Colonic mucosa (tissue), 4 donors: Measurements from ENCODE around the gene GABRA5. TPM values are rescaled to one million over a fixed set of nuclear protein-coding genes. Genes with fewer than 3 reads are reported as not detected.
"Not testable (repeated sequence)": the region's sequence is repeated elsewhere in the genome, so short reads cannot be mapped to it uniquely, and the experiment has no call there.

Experiments
- DNase-seq: peaks from one replicate; pipeline ENCODE4 v3.0.0-alpha.2; 2020
- H3K27ac ChIP-seq: fragments of 200-600 bp; one replicate; pipeline ENCODE4 v1.8.0; 2021
- H3K27me3 ChIP-seq: fragments of 200-600 bp; one replicate; pipeline ENCODE4 v1.8.0; 2021
- H3K36me3 ChIP-seq: fragments of 200-600 bp; one replicate; pipeline ENCODE4 v1.8.0; 2021
- H3K4me1 ChIP-seq: fragments of 200-600 bp; one replicate; pipeline ENCODE4 v1.8.0; 2021; ENCODE audit warnings: mild to moderate bottlenecking
- H3K4me3 ChIP-seq: fragments of 200-600 bp; one replicate; pipeline ENCODE4 v1.8.0; 2021
- H3K9ac ChIP-seq, 2 donors: one replicate each; pipeline ENCODE4 v1.7.0; 2013; ENCODE audit warnings: control low read depth in 2 of 2, low read depth in 2 of 2, low read length in 2 of 2
- H3K9me3 ChIP-seq: fragments of 200-600 bp; one replicate; pipeline ENCODE4 v1.8.0; 2021
- CTCF ChIP-seq: fragments of 200-600 bp; IDR thresholded peaks from one replicate; pipeline ENCODE4 v1.8.0; 2022; ENCODE audit warnings: antibody characterized with exemption, mild to moderate bottlenecking
- intact Hi-C: fragments of 100-400 bp; cut with DNase I; formaldehyde crosslinking; loops from one replicate; pipeline ENCODE4 v1.14.1; 2022
- total RNA-seq, 2 donors: library from RNA; stranded (reverse); fragmentation: NEBNext Ultra II Directional in 1 of 2; extraction: Animal tissue kit (Norgen Biotek cat#: 25700) in 1 of 2; gene quantifications; one replicate each; pipeline ENCODE4 v1.2.1, GENCODE V29; 2021
- donor health status: healthy.
- donor health status: DM: no; HTN: no; CAD: no.
- donor health status: DM: no; HTN: no; CAD: no.

The GABRA5 gene
- not detected for total RNA-seq

DNA sequence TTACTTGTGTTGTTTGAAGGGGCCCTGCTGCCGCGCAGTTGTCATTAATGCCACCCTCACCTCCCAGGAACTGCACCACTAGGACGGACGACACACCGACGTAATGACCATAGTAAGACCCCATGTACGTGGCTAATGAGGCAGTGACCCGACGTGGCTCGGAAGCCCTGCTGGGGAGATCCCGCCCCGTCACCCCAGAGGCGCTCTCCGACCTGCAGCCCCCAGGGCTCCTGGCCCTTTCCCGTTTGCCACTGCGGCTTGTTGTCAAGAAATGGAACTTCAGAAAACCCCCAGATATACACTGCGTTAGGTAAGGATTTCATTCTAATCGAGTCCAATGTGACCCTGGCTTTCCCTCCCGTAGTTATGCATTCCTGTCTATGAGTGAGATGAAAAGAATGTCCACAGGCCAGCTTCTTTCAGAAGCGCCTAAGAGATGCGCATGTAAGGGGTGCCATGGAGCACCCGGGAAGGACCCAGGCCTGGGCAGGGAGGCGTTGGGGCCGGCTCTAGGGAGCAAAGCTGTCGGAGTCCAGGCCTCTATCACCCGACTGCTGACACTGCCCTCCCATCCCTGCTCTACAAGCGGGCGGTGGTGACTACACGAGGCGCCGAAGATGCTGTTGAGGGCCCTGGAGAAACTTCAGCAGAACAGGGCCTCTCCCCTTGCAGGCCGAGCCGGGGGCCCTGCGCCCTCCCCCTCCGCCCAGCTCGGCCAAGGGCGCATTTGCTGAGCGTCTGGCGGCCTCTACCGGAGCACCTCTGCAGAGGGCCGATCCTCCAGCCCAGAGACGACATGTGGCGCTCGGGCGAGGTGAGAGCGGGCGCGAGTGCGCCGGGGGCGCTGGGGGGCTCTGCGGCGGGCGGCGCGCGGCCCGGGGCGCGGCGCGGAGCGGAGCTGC is at the start of gene GABRA5:
Gene GABRA5 (plus strand): TSS at position 765 of the 902 bp plus-strand sequence. CDS start 2,187 bp downstream, outside the sequence.
- Histone ChIP-seq H3K4me3 (no peak within 1 kb of the TSS), H3K27me3 (peaks cover 4% of the 10 kb centered on the region), H3K9ac (no peak within 1 kb of the TSS), H3K36me3 (no peaks in the 10 kb centered on the region), H3K9me3 (no peaks in the 10 kb centered on the region), H3K4me1 (no peaks in the 10 kb centered on the region), H3K27ac (no peak within 1 kb of the TSS)
- DNase-seq = no peak
- intact Hi-C loops = no loop called here
- no peak for TF ChIP-seq CTCF

GRCh38 chr15:26831191-26831590 is 35.7 kb upstream of the GABRA5 start:
- DNase-seq, H3K27ac ChIP-seq, H3K9me3 ChIP-seq, intact Hi-C loops, H3K27me3 ChIP-seq, H3K36me3 ChIP-seq, H3K4me3 ChIP-seq, H3K4me1 ChIP-seq, H3K9ac ChIP-seq: not testable (repeated sequence)

DNA sequence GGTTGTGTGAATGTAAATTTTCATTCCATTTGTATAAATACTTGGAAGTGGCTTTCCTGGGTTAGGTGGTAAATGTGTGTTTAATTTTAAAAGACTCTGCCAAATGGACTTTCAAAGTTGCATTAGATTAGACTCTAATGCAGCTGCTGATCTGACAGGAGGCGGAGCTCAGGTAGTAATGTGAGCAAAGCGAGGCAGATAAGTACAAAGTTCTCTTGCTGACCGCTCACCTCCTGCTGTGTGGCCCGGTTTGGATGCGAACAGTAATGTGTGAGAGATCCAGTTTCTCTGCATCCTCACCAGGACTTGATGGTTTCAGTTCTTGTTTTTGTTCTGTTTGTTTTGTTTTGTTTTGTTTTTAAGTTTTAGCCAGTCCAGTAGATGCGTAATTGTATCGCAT is 34.9 kb upstream of the GABRA5 start:
- no peak overlapping the region for H3K4me3 ChIP-seq
- intact Hi-C loops = no loop called here
- DNase-seq = no peak

GRCh38 chr15:26838742-26839460 is 28.0 kb upstream of the GABRA5 start:
- Histone ChIP-seq H3K27me3 (no peaks in the 10 kb centered on the region), H3K27ac (no peak overlapping the region), H3K36me3 (no peaks in the 10 kb centered on the region), H3K4me1 (no peaks in the 10 kb centered on the region), H3K9ac (no peak overlapping the region), H3K4me3 (no peak overlapping the region), H3K9me3 (no peaks in the 10 kb centered on the region)
- intact Hi-C loops = no loop called here
- DNase-seq = no peak
- no peak for TF ChIP-seq CTCF

More for the DNA sequence above, 34.9 kb upstream of the GABRA5 start:
- TF ChIP-seq CTCF = no peak
- H3K9me3 ChIP-seq = no peaks in the 10 kb centered on the region
- H3K4me1 ChIP-seq = no peaks in the 10 kb centered on the region
- H3K9ac ChIP-seq = no peak overlapping the region
- H3K36me3 ChIP-seq = no peaks in the 10 kb centered on the region
- no peaks in the 10 kb centered on the region for H3K27me3 ChIP-seq
- no peak overlapping the region for H3K27ac ChIP-seq

- intact Hi-C loops = no loop called here
- Histone ChIP-seq H3K4me1 (no peaks in the 10 kb centered on the region), H3K9me3 (no peaks in the 10 kb centered on the region), H3K9ac (no peak overlapping the region), H3K36me3 (no peaks in the 10 kb centered on the region), H3K4me3 (no peak overlapping the region), H3K27ac (no peak overlapping the region), H3K27me3 (no peaks in the 10 kb centered on the region)
- no peak for TF ChIP-seq CTCF
- no peak for DNase-seq
Measured at GRCh38 chr15:26841514-26841913, 25.3 kb upstream of the GABRA5 start.

- H3K36me3 ChIP-seq = no peaks in the 10 kb centered on the region
- H3K27me3 ChIP-seq = no peaks in the 10 kb centered on the region
- H3K9me3 ChIP-seq = no peaks in the 10 kb centered on the region
- intact Hi-C loops = no loop called here
- no peaks in the 10 kb centered on the region for H3K4me1 ChIP-seq
- no peak overlapping the region for H3K9ac ChIP-seq
- no peak for DNase-seq
- no peak overlapping the region for H3K4me3 ChIP-seq
- no peak overlapping the region for H3K27ac ChIP-seq
- TF ChIP-seq CTCF = no peak
Measured at GRCh38 chr15:26841941-26842340, 24.9 kb upstream of the GABRA5 start.
